Kidney glomerular epithelial cell (primary cell): ENCODE data around the gene TNFRSF1A.

Experiments used
- DNase-seq: peaks from one replicate; lab custom pipeline; 2025; lab: John Stamatoyannopoulos, UW

Gene TNFRSF1A

DNA sequence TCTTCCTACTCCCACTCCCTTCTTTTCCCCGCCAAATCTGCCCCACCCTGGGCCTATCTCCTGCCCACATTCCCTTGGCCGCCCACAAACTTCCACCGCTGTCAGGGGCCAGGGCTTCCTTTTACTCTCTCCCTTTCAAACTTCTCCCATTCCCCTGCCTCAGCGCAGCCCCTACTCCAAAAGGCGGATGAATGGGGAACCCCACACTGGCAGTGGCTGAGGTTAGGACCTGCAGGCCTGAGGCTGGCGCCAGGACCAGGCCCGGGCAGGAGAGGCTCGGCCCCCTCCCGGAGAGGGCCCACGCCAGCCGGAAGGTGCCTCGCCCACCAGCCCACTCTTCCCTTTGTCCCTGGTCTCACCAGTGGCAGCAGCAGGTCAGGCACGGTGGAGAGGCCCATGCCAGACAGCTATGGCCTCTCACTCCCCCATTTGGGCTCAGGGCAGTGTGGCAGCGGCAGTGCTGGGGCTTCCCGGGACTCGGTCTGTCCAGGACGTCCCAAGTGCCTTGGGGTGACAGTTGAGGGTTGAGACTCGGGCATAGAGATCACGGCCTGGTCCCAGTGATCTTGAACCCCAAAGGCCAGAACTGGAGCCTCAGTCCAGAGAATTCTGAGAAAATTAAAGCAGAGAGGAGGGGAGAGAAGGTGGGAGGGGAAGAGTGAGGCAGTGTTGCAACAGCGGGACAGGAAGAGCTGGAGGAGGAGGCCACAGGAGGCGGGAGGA, at the start of gene TNFRSF1A:
Gene TNFRSF1A (minus strand): TSS at position 660 of the 723 bp plus-strand sequence. CDS start 262 bp downstream, at position 398.
- peak; percentile 73 for DNase-seq

DNA sequence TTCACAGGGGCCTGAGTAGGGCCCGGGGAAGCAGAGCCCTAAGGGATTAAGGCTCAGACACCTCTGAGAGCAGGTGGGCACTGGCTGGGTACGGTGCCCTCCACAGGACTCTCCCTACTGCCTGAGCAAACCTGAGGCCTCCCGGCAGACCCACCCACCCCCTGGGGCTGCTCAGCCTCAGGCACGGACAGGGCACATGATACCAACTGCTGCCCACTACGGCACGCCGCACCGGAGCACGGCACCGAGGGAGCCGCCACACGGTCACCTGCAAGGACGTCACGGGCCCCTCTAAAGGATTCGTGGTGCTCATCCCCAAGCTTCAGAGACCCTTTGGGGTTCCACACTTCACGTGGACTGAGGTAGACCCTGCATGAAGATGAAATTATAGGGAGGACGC, 49.1 kb upstream of the TNFRSF1A start:
- DNase-seq: no peak

DNA sequence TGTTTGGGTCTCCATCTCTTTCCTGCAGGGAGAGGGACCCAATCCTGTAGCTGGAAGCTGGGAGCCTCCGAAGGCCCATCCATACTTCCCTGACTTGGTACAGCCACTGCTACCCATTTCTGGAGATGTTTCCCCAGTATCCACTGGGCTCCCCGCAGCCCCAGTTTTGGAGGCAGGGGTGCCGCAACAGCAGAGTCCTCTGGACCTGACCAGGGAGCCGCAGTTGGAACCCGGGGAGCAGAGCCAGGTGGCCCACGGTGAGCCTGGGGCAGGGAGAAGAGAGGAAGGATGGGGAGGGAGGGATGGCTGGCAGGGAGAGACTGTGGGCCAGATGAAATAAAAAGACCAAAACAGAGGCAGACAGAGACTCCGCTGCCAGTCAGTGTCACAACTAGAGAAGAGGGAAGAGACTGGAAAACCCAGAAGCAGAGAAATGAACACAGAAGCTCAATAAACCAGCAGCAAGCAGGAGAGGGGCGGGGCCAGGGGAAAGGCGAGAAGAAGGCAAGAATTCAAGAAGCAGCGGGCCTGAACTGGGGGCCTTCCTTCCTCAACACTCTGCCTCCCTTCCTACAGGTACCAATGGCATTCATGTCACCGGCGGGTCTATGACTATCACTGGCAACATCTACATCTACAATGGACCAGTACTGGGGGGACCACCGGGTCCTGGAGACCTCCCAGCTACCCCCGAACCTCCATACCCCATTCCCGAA, 48.4 kb upstream of the TNFRSF1A start:
- no peak for DNase-seq

DNA sequence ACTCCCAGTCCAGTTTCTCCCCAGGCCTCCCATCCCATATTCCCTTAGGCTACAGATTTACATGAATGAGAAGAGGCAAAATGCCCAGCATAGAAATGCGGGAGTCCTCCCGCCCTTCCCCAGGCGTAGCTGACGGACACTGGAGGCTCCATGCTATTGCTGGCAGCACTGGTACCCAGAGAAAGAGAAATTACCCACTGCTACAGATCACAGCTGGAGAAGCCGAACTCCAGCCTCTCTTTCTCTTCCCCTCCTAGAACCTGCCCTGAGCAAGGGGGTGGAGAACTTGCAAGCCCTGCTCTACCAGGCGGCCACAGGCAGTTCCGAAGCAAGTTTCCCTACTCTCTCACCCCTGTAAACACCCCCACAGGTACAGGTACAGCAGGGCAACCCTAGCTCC, 45.7 kb upstream of the TNFRSF1A start:
- DNase-seq: no peak

DNA sequence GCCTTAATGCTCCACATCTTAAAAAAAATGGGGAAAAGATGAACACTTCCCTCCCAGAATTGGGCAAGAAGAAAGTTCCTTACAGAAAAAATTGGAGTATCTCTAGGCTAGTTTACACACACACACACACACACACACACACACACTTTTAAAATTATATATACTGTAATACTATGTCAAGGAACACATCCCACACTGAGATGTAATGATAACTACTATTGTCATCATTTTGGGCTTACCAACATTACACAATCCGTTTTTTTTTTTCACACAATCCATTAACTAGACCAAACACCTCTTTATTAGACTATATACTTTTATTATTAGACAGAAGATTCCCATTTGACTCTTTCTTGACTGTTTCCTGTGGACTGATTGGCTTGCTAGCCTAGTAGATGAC, 44.6 kb upstream of the TNFRSF1A start:
- DNase-seq: no peak

DNA sequence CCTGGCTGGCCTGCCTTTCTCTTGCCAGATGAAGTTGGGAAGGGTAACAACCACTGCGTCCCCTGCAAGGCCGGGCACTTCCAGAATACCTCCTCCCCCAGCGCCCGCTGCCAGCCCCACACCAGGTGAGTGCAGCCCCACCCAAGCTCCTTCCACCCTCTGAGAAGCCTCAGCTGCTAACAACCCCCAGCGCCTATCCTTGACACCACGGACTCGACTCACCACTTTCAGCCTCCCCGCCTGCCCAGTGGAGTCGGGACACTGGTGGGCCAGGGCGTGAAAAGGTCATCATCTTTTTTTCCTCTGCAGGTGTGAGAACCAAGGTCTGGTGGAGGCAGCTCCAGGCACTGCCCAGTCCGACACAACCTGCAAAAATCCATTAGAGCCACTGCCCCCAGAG, 44.2 kb upstream of the TNFRSF1A start:
- DNase-seq: no peak

DNA sequence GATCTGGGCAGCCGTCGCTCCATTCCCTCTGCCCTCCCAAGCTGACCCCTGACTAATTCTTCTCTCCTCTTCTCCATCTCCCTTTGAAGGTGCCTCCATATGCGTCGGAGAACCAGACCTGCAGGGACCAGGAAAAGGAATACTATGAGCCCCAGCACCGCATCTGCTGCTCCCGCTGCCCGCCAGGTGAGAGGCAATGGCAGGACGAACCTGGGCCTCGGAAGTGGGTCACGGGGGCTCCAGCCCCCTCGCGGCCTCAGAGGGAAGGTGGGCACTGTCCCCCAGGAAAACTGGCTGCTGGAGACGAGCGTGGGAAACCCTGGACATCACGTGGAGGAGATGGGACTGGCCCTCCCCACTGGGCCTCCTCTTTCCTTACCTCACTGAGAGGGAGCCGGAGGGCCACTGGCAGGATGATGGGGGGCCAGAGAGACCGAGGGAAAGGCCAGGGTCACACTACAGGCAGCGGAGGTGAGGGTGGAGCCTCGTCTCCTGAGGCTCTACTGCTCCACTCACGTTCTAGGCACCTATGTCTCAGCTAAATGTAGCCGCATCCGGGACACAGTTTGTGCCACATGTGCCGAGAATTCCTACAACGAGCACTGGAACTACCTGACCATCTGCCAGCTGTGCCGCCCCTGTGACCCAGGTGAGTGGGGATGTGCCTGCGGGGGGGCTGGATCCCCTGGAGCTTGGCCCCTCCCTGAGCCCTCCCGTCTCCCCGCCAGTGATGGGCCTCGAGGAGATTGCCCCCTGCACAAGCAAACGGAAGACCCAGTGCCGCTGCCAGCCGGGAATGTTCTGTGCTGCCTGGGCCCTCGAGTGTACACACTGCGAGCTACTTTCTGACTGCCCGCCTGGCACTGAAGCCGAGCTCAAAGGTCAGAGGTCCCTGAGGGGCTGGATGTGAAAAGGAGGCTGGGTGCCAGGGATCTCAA, 42.9 kb upstream of the TNFRSF1A start:
- DNase-seq: no peak

DNA sequence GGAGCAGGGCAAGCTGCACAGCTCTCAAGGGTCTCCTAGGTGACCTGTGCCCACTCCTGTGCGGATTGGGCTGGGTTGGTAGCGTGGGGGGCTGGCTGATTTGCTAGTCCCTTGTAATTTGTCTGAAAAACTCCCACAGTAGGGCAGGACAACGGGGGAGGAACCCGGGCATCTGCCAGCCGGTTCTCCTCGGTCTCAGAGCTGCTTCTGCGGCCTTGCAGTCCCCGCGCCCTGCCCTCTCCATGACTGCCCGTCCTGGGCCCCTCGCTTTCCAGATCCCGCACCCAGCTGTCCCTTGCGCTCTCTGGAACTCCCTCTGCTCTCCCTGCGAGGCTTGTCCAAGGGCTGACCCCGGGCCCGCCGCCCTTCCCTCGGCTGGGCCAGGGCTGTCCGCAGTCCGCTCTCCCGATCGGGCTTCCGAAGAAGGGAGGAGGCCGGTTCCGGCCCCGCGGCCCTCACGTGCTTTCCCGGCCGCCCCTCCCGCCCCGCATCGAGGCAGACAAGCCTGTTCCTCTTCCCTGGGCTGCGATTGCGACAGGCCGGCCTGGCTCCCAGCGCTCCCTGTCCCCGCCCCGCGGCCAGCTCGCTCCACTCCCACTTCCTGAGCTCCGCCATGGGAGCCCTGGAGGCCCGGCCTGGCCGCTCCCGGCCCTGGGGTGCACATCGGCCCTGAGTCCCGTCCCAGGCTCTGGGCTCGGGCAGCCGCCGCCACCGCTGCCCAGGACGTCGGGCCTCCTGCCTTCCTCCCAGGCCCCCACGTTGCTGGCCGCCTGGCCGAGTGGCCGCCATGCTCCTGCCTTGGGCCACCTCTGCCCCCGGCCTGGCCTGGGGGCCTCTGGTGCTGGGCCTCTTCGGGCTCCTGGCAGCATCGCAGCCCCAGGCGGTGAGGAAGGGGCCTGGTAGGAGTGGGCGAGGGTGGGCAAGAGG, 42.0 kb upstream of the TNFRSF1A start, which contains the start of gene LTBR:
Gene LTBR (plus strand): TSS at position 591 of the 927 bp plus-strand sequence. CDS start 197 bp downstream, at position 788.
- DNase-seq: peak; percentile 44

DNA sequence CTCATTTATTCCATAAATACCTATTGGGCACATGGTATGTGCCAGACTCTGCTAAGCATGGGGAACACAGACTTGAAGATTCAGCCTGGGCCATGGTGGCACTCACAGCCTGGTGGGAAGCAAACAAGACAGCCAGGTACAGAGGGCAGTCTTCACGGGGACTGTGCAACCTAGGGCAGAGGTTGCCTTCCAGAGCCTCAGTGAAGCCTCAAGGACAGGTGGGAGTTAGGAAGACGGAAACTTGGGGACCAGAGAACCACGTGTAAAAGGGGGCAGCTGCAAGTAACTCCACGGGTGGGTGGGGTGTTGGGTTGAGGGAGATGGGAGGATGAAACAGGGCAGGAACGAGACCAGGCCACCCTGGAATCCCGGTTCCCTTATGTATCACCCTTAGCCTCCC, 41.1 kb upstream of the TNFRSF1A start:
- DNase-seq: no peak

DNA sequence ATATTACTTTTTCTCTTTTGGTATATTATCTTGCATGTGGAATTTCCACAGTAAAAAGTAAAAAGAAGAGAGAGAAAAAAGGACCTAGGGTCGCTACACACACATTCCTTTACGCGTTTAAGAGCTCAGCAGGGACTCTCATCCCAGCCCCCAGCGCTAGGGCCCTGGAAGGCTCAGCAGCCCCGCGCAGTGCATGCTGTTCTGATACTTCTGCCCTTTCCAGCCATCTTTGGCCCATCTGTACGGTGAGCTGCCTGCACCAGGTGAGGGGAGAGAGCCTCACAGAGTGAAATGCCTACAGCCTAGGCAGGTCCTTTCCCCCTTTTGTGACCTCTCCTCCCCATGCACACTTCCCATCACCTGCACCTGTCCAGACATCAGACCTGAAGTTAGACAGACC, 40.5 kb upstream of the TNFRSF1A start:
- DNase-seq: no peak

DNA sequence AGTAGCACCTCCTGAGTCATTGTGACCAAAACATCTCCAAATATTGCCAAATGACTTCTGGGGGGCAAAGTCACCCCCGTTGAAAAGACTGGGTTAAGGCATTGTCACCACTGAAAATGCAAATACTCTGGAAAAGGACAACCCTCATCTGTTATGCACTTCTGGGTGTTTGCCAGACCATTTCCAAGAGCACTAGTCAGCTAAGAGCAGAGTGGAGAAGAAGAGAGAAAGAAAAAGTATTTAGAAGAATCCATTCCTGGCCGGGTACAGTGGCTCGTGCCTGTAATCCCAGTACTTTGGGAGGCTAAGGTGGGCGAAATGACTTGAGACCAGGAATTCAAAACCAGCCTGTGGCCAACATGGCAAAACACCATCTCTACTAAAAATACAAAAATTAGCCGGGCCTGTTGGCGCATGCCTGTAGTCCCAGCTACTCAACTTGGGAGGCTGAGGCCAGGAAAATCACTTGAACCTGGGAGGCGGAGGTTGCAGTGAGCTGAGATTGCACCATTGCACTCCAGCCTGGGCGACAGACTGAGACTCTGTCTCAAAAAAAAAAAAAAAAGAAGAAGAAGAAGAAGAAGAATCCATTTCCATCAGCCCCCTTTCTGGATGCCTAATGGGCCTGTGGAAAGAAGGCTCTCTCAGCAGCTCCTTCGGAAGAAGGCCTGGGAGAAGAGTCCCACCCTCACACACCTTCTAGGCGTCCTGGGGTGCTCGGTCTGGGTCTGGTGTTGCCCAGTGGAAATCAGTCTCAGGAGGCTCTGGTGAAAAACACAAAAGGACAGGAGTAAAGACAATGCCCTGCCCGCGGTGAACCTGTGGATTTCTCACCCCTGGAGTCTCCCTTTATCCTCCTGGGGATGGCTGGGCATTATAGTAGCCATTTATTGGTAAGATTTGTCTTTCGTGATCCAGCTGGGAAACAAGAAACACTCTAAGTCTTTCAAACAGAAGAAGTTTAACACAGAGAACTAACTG, 38.6 kb upstream of the TNFRSF1A start:
- no peak for DNase-seq

DNA sequence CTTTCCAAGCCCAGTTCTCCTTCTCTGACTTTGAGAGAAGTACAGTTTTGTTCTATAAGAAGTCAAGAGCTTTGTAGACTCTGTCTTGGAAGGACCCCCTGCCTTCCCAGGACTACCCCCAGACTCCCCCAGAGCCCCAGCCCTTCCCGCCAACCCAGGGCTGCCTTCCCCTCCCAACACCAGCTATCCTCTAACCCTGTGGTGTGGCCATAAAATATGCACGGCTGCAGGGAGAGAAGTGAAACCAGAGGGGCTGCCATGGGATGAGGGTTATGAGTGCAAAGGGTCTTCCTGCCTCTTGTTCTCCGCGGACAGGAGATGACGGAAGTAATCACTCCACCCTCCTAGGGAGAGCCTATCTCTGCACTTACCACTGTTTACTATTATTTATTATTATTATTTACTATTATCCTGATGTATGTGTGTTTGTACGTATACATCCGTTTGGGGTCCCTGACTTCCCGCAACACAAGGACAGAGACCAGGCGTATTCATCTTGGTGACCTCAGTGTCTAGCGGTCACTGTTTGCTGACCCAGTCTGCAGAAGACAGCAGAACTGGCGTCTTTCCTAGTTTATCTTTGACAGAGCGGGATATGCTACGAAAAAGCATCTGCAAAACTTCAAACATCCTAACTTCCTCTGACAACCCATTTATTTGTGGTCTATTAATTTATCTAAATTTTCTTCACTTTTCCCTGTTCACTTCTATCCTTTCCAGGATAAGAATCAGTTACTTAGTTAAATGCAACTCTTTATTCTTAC, 37.0 kb upstream of the TNFRSF1A start:
- DNase-seq: no peak

DNA sequence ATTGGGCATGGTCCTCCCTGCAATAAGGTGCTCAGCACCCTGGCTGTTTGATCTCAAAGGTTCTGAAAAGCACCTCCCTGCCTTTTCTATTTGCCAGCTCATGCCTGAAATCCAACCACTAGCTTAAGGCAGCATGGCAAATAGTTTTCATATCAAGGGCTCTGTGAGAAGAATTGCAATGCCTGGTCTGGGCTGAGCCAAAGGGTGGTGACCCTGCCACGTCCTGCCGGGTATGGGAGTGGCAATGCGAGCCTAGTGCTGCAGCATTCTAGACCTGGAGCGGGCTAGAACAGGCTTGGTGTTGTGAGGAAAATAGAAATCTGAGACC, 35.8 kb upstream of the TNFRSF1A start:
- DNase-seq: peak; percentile 19

DNA sequence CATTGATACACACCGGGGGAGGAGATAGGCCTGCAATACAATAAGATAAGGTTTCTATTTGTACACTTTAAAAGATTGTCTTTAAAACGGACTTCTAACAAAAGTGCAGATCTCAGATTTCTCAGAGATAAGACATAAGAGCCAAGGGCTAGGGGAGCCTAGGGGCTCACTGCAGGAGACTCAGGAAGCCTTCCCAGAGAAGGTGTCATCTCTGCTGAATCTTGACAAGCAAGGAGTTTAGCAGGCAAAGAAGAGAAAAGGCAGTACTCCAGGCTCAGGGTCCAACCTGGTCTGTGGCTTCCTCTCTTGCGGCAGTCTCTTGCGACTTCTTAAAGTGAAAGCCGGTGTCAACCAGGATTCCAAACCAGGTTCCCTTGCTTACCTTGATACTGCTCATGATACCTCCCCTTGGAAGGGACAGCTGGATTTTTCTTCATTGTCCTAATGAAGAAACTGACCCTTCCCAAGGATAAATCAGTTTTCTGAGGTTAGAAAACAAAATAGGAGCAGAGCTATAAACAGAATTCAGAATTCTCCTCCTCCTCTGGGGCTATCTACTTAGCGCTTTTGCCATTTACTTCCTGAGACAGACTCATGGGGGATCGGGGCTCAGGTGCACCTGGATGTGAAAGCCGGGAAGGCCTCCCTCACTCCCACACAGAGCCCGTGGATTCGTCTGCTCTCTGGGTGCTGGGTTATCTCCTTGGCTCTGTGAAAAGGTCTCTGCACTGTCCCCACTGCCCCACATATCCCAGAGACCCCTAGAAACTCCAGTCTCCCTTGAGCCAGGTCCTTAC, 35.2 kb upstream of the TNFRSF1A start:
- no peak for DNase-seq

DNA sequence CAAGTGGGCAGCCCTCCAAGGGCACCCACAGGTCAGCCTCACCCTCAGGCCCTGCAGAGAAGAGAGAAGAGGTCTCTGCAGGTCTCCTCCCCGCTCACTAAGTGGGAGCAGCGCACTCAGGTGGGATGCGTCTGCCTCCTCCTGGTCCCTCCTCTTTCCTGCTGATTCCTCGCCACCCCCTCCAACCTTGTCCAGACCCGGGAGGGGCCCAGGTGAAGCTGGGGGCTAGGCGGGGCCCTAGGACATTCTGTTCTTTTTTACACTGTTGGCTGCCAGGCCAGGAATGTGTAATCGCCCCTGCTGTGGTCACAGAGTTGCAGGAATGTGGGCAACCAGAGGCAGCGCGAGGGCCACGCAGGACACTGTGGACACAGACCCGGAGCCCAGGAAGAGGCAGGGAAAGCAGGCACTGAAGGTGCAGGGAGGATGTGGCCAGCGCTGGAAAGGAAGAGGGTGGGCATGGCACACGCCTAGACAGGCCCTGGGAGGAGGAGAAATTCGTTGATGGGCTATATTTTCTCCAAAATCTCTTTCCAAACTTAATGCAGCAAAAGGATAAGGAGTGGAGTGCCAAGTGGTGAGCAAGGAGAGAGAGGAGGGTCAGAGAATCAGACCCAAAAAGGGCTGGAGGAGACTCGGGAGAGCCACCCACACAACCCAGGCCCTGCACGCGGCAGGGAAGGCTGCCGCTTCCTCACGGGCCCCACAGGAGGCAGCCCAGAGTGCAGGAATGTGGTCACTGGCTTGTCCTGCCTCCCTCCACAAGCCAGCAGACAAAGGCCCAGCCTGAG, 34.4 kb upstream of the TNFRSF1A start:
- no peak for DNase-seq

DNA sequence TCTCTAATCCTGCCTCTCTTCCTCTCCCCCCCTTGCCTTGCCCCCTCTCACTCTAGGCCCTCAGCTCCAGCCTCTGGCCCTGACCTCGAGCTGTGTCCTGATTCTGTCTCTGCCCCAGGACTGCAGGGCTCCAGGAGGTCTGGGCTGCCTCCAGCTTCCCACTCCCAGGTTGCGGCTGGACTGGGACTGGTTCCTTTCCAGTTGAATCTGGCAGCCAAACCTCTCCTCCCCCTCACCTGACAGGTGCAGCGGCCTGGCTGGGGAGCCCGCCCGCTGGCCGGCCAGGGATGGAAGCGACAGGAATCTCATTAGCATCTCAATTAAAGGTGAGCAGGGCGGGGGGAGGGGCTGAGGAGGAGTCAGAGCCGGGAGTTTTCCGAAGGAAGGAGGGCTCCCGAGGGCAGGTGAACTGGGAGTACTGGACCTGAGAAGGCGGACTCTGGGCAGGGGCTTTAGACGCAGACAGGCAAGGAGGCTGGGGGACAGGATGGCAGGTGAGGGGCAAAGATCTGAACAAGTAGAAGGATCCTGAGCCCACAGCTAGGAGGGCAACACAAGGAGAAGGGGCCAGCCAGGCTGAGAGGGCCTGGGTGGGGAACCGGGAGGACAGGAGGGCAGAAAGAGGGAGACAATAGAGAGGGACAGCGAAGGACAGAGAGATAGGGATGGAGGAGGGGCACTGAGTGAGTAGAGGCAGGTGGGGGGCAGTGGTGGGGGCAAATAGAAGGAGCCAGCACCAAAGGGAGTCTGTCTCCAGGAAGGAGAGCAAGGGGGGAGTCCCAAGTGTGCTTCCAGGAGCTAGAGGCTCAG, 33.6 kb upstream of the TNFRSF1A start, which contains the start of gene SCNN1A:
Gene SCNN1A (minus strand): TSS at position 295 of the 810 bp plus-strand sequence. CDS start 780 bp downstream, outside the sequence.
- no peak for DNase-seq

DNA sequence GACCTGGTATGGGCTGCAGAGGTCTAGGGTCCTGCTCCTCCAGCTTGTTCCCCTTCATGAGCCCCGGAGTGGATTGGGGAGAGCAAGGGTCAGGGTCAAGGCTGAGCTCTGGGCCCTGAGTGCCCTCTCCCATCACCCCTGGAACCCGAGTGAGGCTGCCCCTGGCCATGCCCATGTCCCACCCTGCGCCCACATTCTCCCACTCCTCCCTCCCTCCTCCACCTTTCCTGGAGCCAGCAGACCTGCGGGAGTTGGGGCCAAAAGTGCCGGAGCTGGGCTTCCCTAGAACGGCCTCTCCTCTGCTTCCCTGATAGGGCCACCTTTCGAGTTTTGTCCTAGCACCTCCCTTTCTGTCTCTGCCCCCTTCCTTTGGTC, 32.9 kb upstream of the TNFRSF1A start:
- no peak for DNase-seq
